HL-60 (cell line): Measurements from ENCODE around the gene PTGER4.

Experiments used
- SPI1 ChIP-seq: IDR thresholded peaks from 2 replicates; pipeline ENCODE4 v1.6.1; 2012; ENCODE audit warnings: low read depth, mild to moderate bottlenecking, borderline replicate concordance
- TF ChIP-seq, protein P1 (sequence below): IDR thresholded peaks from one replicate; pipeline ENCODE4 v1.5.1; 2011; ENCODE audit warnings: low read length, control low read depth, inconsistent platforms; ENCODE audit not compliant: insufficient read depth

DNA sequence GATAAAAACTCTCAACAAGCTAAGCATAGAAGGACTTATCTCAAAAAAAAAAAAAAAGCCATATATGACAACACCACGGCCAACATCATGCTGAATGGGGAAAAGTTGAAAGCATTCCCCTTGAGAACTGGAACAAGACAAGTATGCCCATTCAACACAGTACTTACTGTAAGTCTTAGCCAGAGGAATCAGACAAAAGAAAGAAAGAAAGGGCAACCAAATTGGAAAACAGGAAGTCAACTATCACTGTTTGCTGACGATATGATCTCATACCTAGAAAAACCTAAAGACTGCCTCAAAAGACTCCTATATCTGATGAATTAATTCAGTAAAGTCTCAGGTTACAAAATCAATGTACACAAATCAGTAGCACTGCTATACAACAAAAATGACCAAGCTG is 24.6 kb upstream of the PTGER4 start:
- TF ChIP-seq, protein P1, sequence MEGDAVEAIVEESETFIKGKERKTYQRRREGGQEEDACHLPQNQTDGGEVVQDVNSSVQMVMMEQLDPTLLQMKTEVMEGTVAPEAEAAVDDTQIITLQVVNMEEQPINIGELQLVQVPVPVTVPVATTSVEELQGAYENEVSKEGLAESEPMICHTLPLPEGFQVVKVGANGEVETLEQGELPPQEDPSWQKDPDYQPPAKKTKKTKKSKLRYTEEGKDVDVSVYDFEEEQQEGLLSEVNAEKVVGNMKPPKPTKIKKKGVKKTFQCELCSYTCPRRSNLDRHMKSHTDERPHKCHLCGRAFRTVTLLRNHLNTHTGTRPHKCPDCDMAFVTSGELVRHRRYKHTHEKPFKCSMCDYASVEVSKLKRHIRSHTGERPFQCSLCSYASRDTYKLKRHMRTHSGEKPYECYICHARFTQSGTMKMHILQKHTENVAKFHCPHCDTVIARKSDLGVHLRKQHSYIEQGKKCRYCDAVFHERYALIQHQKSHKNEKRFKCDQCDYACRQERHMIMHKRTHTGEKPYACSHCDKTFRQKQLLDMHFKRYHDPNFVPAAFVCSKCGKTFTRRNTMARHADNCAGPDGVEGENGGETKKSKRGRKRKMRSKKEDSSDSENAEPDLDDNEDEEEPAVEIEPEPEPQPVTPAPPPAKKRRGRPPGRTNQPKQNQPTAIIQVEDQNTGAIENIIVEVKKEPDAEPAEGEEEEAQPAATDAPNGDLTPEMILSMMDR = no peak
- TF ChIP-seq SPI1 = peak; percentile 80; the same call in 1 of the 2 replicates
